H1 (cell line): Measurements from ENCODE around the gene PRRG4. TPM values are rescaled to one million over a fixed set of nuclear protein-coding genes. Genes with fewer than 3 reads are reported as not detected.

Experiments
- CTCF ChIA-PET: fragments of 300-600 bp; sonication (Branson Sonifier 250); formaldehyde crosslinking; loops from one replicate; lab custom pipeline; 2021; ENCODE audit not compliant: partially characterized antibody; lab: Charles Lee
- POLR2A ChIA-PET: fragments of 300-600 bp; sonication (Branson Sonifier 250); formaldehyde crosslinking; loops from one replicate; lab custom pipeline; 2021; ENCODE audit warnings: inconsistent platforms; ENCODE audit not compliant: partially characterized antibody; lab: Charles Lee
- DNase-seq, 2 experiments: peaks; one replicate each; pipeline versions ENCODE4 v3.0.0 to v3.0.0-alpha.2; 2010 to 2022; ENCODE audit warnings: low spot score in 2 of 2, low read depth in 1 of 2, mixed read lengths in 1 of 2
- FAIRE-seq: peaks from 2 replicates; lab custom pipeline; 2011; peaks lifted over from hg19 to GRCh38; lab: Jason Lieb, UNC
- H2AFZ ChIP-seq: 2 replicates; pipeline ENCODE4 v1.8.1; 2012; ENCODE audit warnings: low read length, inconsistent platforms
- H2AK5ac ChIP-seq: 2 replicates; pipeline ENCODE4 v1.6.1; 2013; ENCODE audit warnings: low read depth, low read length
- H2BK120ac ChIP-seq: replicated peaks from 2 replicates; pipeline ENCODE3; 2013; ENCODE audit warnings: low read depth, low read length, inconsistent platforms
- H2BK12ac ChIP-seq: 2 replicates; pipeline ENCODE4 v1.6.1; 2013; ENCODE audit warnings: low read depth, low read length
- H2BK15ac ChIP-seq: 2 replicates; pipeline ENCODE4 v1.6.1; 2013; ENCODE audit warnings: low read length
- H2BK20ac ChIP-seq: 2 replicates; pipeline ENCODE4 v1.6.1; 2013; ENCODE audit warnings: low read length
- H2BK5ac ChIP-seq: 2 replicates; pipeline ENCODE4 v1.6.1; 2013; ENCODE audit warnings: low read depth, low read length
- H3K14ac ChIP-seq: 2 replicates; pipeline ENCODE4 v1.6.1; 2013; ENCODE audit warnings: inconsistent platforms; ENCODE audit not compliant: insufficient read length
- H3K18ac ChIP-seq: 2 replicates; pipeline ENCODE4 v1.6.1; 2013; ENCODE audit warnings: low read length; ENCODE audit errors: extremely low read depth
- H3K23ac ChIP-seq: 2 replicates; pipeline ENCODE4 v1.6.1; 2013; ENCODE audit warnings: inconsistent platforms; ENCODE audit not compliant: insufficient read length
- H3K23me2 ChIP-seq: 2 replicates; pipeline ENCODE4 v1.6.1; 2013; ENCODE audit warnings: low read depth, low read length
- H3K27ac ChIP-seq: 2 replicates; pipeline ENCODE4 v1.6.1; 2011; ENCODE audit warnings: low read depth, low read length, inconsistent platforms
- H3K27me3 ChIP-seq, 4 experiments: replicated peaks in 1 of 4; 1 replicate in 1 of 4; 2 replicates in 3 of 4; pipeline versions ENCODE4 v1.6.1 to v1.8.1; 2011 to 2013; ENCODE audit warnings: low read length in 3 of 4, mild to moderate bottlenecking in 3 of 4, inconsistent platforms in 2 of 4, mixed read lengths in 2 of 4, moderate library complexity in 1 of 4; ENCODE audit not compliant: control insufficient read depth in 3 of 4, insufficient read depth in 3 of 4; ENCODE audit errors: extremely low read depth in 1 of 4
- H3K36me3 ChIP-seq, 4 experiments: 2 replicates each; pipeline versions ENCODE4 v1.6.1 to v1.8.1; 2011 to 2013; ENCODE audit warnings: mild to moderate bottlenecking in 4 of 4, low read length in 3 of 4, moderate library complexity in 2 of 4, control low read depth in 1 of 4, inconsistent platforms in 1 of 4; ENCODE audit not compliant: insufficient read depth in 4 of 4, control insufficient read depth in 2 of 4
- H3K4ac ChIP-seq: replicated peaks from 2 replicates; pipeline ENCODE3; 2013; ENCODE audit warnings: low read length, low read depth, mixed read lengths, inconsistent platforms; ENCODE audit not compliant: insufficient read length
- H3K4me1 ChIP-seq, 4 experiments: replicated peaks in 1 of 4; 1 replicate in 1 of 4; 2 replicates in 3 of 4; pipeline versions ENCODE4 v1.6.1 to v1.8.1; 2011 to 2013; ENCODE audit warnings: low read length in 3 of 4, inconsistent platforms in 2 of 4, mixed read lengths in 1 of 4; ENCODE audit not compliant: insufficient read depth in 4 of 4, control insufficient read depth in 3 of 4
- H3K4me2 ChIP-seq, 2 experiments: 2 replicates each; pipeline versions ENCODE4 v1.6.1 to v1.8.1; 2011 to 2013; ENCODE audit warnings: low read depth in 2 of 2, low read length in 2 of 2, control low read depth in 1 of 2, inconsistent platforms in 1 of 2, mild to moderate bottlenecking in 1 of 2; ENCODE audit not compliant: insufficient read depth in 1 of 2
- H3K4me3 ChIP-seq, 4 experiments: fragments of 200-600, 300-600 bp in 1 of 4; sonication (generic), shearing (Covaris generic), sonication (Bioruptor Twin) in 1 of 4; 2 replicates each; pipeline versions ENCODE4 v1.5.1 to v1.8.1; 2011 to 2016; ENCODE audit warnings: low read length in 4 of 4, low read depth in 3 of 4, control low read depth in 2 of 4, inconsistent platforms in 2 of 4, mild to moderate bottlenecking in 2 of 4, mixed read lengths in 1 of 4, moderate library complexity in 1 of 4; ENCODE audit not compliant: insufficient read depth in 2 of 4; ENCODE audit errors: extremely low read depth in 1 of 4
- H3K56ac ChIP-seq: replicated peaks from 2 replicates; pipeline ENCODE3; 2013; ENCODE audit warnings: low read depth, mild to moderate bottlenecking, mixed read lengths, low read length, inconsistent platforms; ENCODE audit not compliant: insufficient read length
- H3K79me1 ChIP-seq: 2 replicates; pipeline ENCODE4 v1.6.1; 2013; ENCODE audit warnings: low read depth, low read length, control low read depth
- H3K79me2 ChIP-seq, 2 experiments: 2 replicates each; pipeline versions ENCODE4 v1.6.1 to v1.8.1; 2012 to 2013; ENCODE audit warnings: low read length in 2 of 2, mild to moderate bottlenecking in 2 of 2, inconsistent platforms in 1 of 2; ENCODE audit not compliant: insufficient read depth in 2 of 2, control insufficient read depth in 1 of 2
- H3K9ac ChIP-seq, 4 experiments: replicated peaks in 1 of 4; 1 replicate in 1 of 4; 2 replicates in 3 of 4; pipeline versions ENCODE4 v1.6.1 to v1.8.1; 2011 to 2013; ENCODE audit warnings: low read depth in 3 of 4, low read length in 3 of 4, control low read depth in 2 of 4, mild to moderate bottlenecking in 2 of 4, moderate library complexity in 2 of 4, inconsistent platforms in 1 of 4; ENCODE audit errors: extremely low read depth in 1 of 4
- H3K9me3 ChIP-seq, 2 experiments: 2 replicates each; pipeline versions ENCODE4 v1.6.1 to v1.8.1; 2012 to 2013; ENCODE audit warnings: mild to moderate bottlenecking in 2 of 2, moderate library complexity in 2 of 2, control low read depth in 1 of 2, inconsistent platforms in 1 of 2, low read depth in 1 of 2, low read length in 1 of 2, mixed read lengths in 1 of 2; ENCODE audit not compliant: insufficient read depth in 2 of 2
- H4K20me1 ChIP-seq, 2 experiments: replicated peaks in 1 of 2; 2 replicates each; pipeline versions ENCODE3 to v1.8.1; 2011 to 2013; ENCODE audit warnings: inconsistent platforms in 2 of 2, low read length in 2 of 2, mild to moderate bottlenecking in 1 of 2; ENCODE audit not compliant: insufficient read depth in 2 of 2, control insufficient read depth in 1 of 2
- H4K5ac ChIP-seq: 2 replicates; pipeline ENCODE4 v1.6.1; 2013; ENCODE audit warnings: low read length, low read depth, mixed read lengths, inconsistent platforms; ENCODE audit not compliant: insufficient read length
- H4K8ac ChIP-seq: 2 replicates; pipeline ENCODE4 v1.8.0; 2013; ENCODE audit warnings: mild to moderate bottlenecking, moderate library complexity, low read length, inconsistent platforms; ENCODE audit not compliant: insufficient read depth; ENCODE audit errors: extremely low read depth
- H4K91ac ChIP-seq: replicated peaks from 2 replicates; pipeline ENCODE3; 2013; ENCODE audit warnings: low read length, mixed read lengths, inconsistent platforms; ENCODE audit not compliant: insufficient read length
- CEBPB ChIP-seq: IDR thresholded peaks from 2 replicates; pipeline ENCODE4 v1.6.1; 2012; ENCODE audit warnings: low read depth, low read length
- HDAC6 ChIP-seq: IDR thresholded peaks from one replicate; pipeline ENCODE4 v1.7.1; 2012; ENCODE audit warnings: low read depth, mild to moderate bottlenecking, inconsistent platforms, low read length, moderate library complexity
- JUND ChIP-seq: IDR thresholded peaks from 2 replicates; pipeline ENCODE4 v1.6.1; 2011; ENCODE audit warnings: mild to moderate bottlenecking, improper control_type of control experiment, low read length
- SP1 ChIP-seq: IDR thresholded peaks from 2 replicates; pipeline ENCODE4 v1.6.1; 2011; ENCODE audit warnings: low read depth, low read length
- WGBS, 2 experiments: shearing (Covaris generic) in 1 of 2; methylation state at CpG; one replicate each; pipeline versions ENCODE4 v1.1.6 to v1.1.7; 2013 to 2015; ENCODE audit warnings: low lambda C conversion rate in 2 of 2, mixed read lengths in 2 of 2, inconsistent platforms in 1 of 2, low coverage in 1 of 2, missing lambda C conversion rate in 1 of 2; ENCODE audit not compliant: insufficient replicate concordance in 2 of 2, insufficient coverage in 1 of 2, insufficient read length in 1 of 2; ENCODE audit errors: extremely low coverage in 1 of 2, missing lambda C conversion rate in 1 of 2; 5-methylcytosine and 5-hydroxymethylcytosine counted together
- polyA plus RNA-seq, 7 experiments: library from polyadenylated mRNA; depleted of rRNA in 3 of 7; stranded (reverse) in 5 of 7; unstranded in 2 of 7; fragments of >200 nt in 5 of 7; fragments of 200-250 nt in 2 of 7; gene quantifications; 1 replicate in 5 of 7; 2 replicates in 1 of 7; 4 replicates in 1 of 7; pipeline versions ENCODE4 v1.2.1 to v1.2.3, GENCODE V29; 2011 to 2013; ENCODE audit warnings: missing spikeins in 2 of 7, mixed read lengths in 2 of 7
- total RNA-seq: library from RNA; stranded (reverse); fragmentation: NEBNext Ultra II Directional; extraction: Animal tissue kit (Norgen Biotek cat#: 25700); gene quantifications from 2 replicates; pipeline ENCODE4 v1.2.1, GENCODE V29; 2021

PRRG4 gene
- total and polyA plus RNA-seq, 2 of the 8 experiments (the other 6 are each of a cell fraction or from before 2014, with no cell fraction given), result 0.65 to 1.7 TPM

- H4K20me1 ChIP-seq, result peaks cover 10 to 16% of the 10 kb centered on the region in 2 experiments
- ChIA-PET POLR2A (interaction anchor here (1.0 to 3.1 kb wide), 8 partner anchors 8 to 146 kb away, joined by 3 to 19 read pairs (median 8); partner anchors contain the start of gene TCP11L1), CTCF (interaction anchor here (0.6 to 2.2 kb wide), 5 partner anchors 12 to 62 kb away, joined by 3 to 4 read pairs (median 3); no protein-coding TSS in a partner anchor)
- H3K79me1 ChIP-seq, result peaks cover 5% of the 10 kb centered on the region; the same call in 1 of the 2 replicates
- no peaks in the 10 kb centered on the region for H3K23me2 ChIP-seq
- H2BK12ac ChIP-seq, result no peak overlapping the region
- DNase-seq (no peak), FAIRE-seq (no peak)
- peak overlapping the region; percentile 84 to 98 (median 93) for H3K4me3 ChIP-seq
- WGBS, 2 experiments, result 0% methylated on average over 2 of the region's 32 CpGs; no CpG with 5 or more reads in 1 of the 2 experiments
- no peak overlapping the region for H2BK15ac ChIP-seq
- no peak overlapping the region for H2BK120ac ChIP-seq
- H3K9ac ChIP-seq, result peak overlapping the region in 2 of 4 experiments; percentile 89 to 91; a peak in 4 of 7 replicates
- peak overlapping the region; percentile 65 for H3K56ac ChIP-seq
- no peak overlapping the region for H2AFZ ChIP-seq
- H2AK5ac ChIP-seq, result no peak overlapping the region
- 0 out of 2 replicates have a peak overlapping the region, but pooled peaks have one; percentile 81 for H2BK5ac ChIP-seq
- H2BK20ac ChIP-seq, result no peak overlapping the region
- peak overlapping the region; percentile 91; the same call in 1 of the 2 replicates for H4K8ac ChIP-seq
- H3K36me3 ChIP-seq, result peaks cover 0 to 19% (median 2%) of the 10 kb centered on the region in 4 experiments; a peak in 2 of 8 replicates
- H4K5ac ChIP-seq, result peak overlapping the region; percentile 93
- H3K14ac ChIP-seq, result no peak overlapping the region
- peak overlapping the region; percentile 57 for H4K91ac ChIP-seq
- peaks cover 5 to 7% of the 10 kb centered on the region in 2 experiments; a peak in 3 of 4 replicates for H3K9me3 ChIP-seq
- peaks cover 28 to 47% of the 10 kb centered on the region in 2 experiments for H3K79me2 ChIP-seq
- peak overlapping the region; percentile 69 to 91; a peak in 3 of 4 replicates for H3K4me2 ChIP-seq
- peaks cover 2 to 25% (median 7%) of the 10 kb centered on the region in 4 experiments; a peak in 6 of 7 replicates for H3K4me1 ChIP-seq
- H3K23ac ChIP-seq, result no peak overlapping the region
- TF ChIP-seq HDAC6, result no peak
- no peak for TF ChIP-seq CEBPB
- TF ChIP-seq JUND, result no peak
- no peak for TF ChIP-seq SP1
- no peak overlapping the region for H3K4ac ChIP-seq
- H3K27me3 ChIP-seq, result no peaks in the 10 kb centered on the region
- H3K18ac ChIP-seq, result peak overlapping the region; percentile 92
- peak overlapping the region; percentile 97; the same call in 1 of the 2 replicates for H3K27ac ChIP-seq
These were observed 63.3 kb downstream of the PRRG4 start for GRCh38 chr11:32893093-32893342.
